Right atrium auricular region (tissue), 2 donors: ENCODE results near the gene MATCAP1. TPM values are rescaled to one million over a fixed set of nuclear protein-coding genes. Genes with fewer than 3 reads are reported as not detected.

Experiments used
- DNase-seq: peaks from one replicate; pipeline ENCODE4 v3.0.0-alpha.2; 2019; ENCODE audit warnings: low spot score
- H3K27ac ChIP-seq, 2 donors: fragments of 200-600 bp; sonication (generic); 1 replicate in 1 of 2; 2 replicates in 1 of 2; pipeline ENCODE4 v1.5.1; 2016 to 2019
- H3K27me3 ChIP-seq, 2 donors: fragments of 200-600 bp; sonication (generic); one replicate each; pipeline versions ENCODE4 v1.5.1 to v1.6.0; 2017 to 2019
- H3K36me3 ChIP-seq: fragments of 200-600 bp; sonication (generic); one replicate; pipeline ENCODE4 v1.5.1; 2016
- H3K4me1 ChIP-seq, 2 donors: fragments of 200-600 bp; sonication (generic); one replicate each; pipeline versions ENCODE4 v1.5.1 to v1.6.0; 2017 to 2019
- H3K4me3 ChIP-seq, 2 donors: fragments of 200-600 bp; sonication (generic); 1 replicate in 1 of 2; 2 replicates in 1 of 2; pipeline ENCODE4 v1.5.1; 2017 to 2019; ENCODE audit warnings: mild to moderate bottlenecking in 1 of 2, moderate library complexity in 1 of 2
- H3K9me3 ChIP-seq, 2 donors: fragments of 200-600 bp; sonication (generic); one replicate each; pipeline ENCODE4 v1.5.1; 2019
- CTCF ChIP-seq, 2 donors: fragments of 200-600 bp; sonication (generic); IDR thresholded peaks; one replicate each; pipeline ENCODE4 v1.5.1; 2019; ENCODE audit warnings: antibody characterized with exemption in 2 of 2
- total RNA-seq, 2 donors: library from RNA; depleted of rRNA; stranded (reverse); fragments of >200 nt; gene quantifications; one replicate each; pipeline ENCODE4 v1.1.0, GENCODE V29; 2016

MATCAP1 gene
- total RNA-seq, 2 donors from 2014 or later, result 4.2 to 7.8 TPM

- Histone ChIP-seq H3K9me3 (no peaks in the 10 kb centered on the region), H3K27ac (no peak overlapping the region), H3K4me3 (peak overlapping the region in 1 of 2 donors; percentile 93), H3K27me3 (no peaks in the 10 kb centered on the region), H3K4me1 (peaks cover 0 to 19% of the 10 kb centered on the region in 2 donors), H3K36me3 (peaks cover 49% of the 10 kb centered on the region)
- no peak for TF ChIP-seq CTCF (IDR thresholded peaks at IDR 0.05)
- no peak for DNase-seq
These were observed 44.4 kb upstream of the MATCAP1 start for GRCh38 chr16:67228034-67228785.

GRCh38 chr16:67227567-67227921, 43.8 kb upstream of the MATCAP1 start:
- Histone ChIP-seq H3K9me3 (no peaks in the 10 kb centered on the region), H3K36me3 (peaks cover 43% of the 10 kb centered on the region), H3K27me3 (no peaks in the 10 kb centered on the region), H3K27ac (peak overlapping the region; percentile 81 to 86), H3K4me3 (peak overlapping the region; percentile 78 to 93), H3K4me1 (peaks cover 0 to 19% of the 10 kb centered on the region in 2 donors)
- no peak for DNase-seq
- TF ChIP-seq CTCF (IDR thresholded peaks at IDR 0.05), result no peak

GRCh38 chr16:67226804-67227566, 43.2 kb upstream of the MATCAP1 start, which contains the start of gene TMEM208:
Gene TMEM208 (plus strand): TSS chr16:67227130. CDS start chr16:67227219, 89 bp downstream.
- Histone ChIP-seq H3K4me1 (peaks cover 0 to 19% of the 10 kb centered on the region in 2 donors), H3K36me3 (peaks cover 40% of the 10 kb centered on the region), H3K9me3 (no peaks in the 10 kb centered on the region), H3K27me3 (no peaks in the 10 kb centered on the region), H3K4me3 (peak within 1 kb of the TSS; percentile 78 to 93), H3K27ac (peak within 1 kb of the TSS; percentile 81 to 86)
- peak; percentile 98 for DNase-seq
- peak in 1 of 2 donors; percentile 22 for TF ChIP-seq CTCF (IDR thresholded peaks at IDR 0.05)

- no peaks in the 10 kb centered on the region for H3K9me3 ChIP-seq
- peaks cover 33% of the 10 kb centered on the region for H3K36me3 ChIP-seq
- H3K27me3 ChIP-seq, result no peaks in the 10 kb centered on the region
- peak overlapping the region; percentile 81 to 86 for H3K27ac ChIP-seq
- peak overlapping the region; percentile 78 to 93 for H3K4me3 ChIP-seq
- peaks cover 0 to 19% of the 10 kb centered on the region in 2 donors for H3K4me1 ChIP-seq
- DNase-seq, result no peak
- no peak for TF ChIP-seq CTCF (IDR thresholded peaks at IDR 0.05)
These were observed 42.6 kb upstream of the MATCAP1 start for GRCh38 chr16:67226295-67226803.

- no peak for DNase-seq
- no peak overlapping the region for H3K27ac ChIP-seq
- no peaks in the 10 kb centered on the region for H3K27me3 ChIP-seq
- TF ChIP-seq CTCF (IDR thresholded peaks at IDR 0.05), result no peak
- H3K4me3 ChIP-seq, result no peak overlapping the region
- no peaks in the 10 kb centered on the region for H3K9me3 ChIP-seq
- peaks cover 0 to 19% of the 10 kb centered on the region in 2 donors for H3K4me1 ChIP-seq
- H3K36me3 ChIP-seq, result peaks cover 10% of the 10 kb centered on the region
These were observed 40.2 kb upstream of the MATCAP1 start for GRCh38 chr16:67223992-67224391.
